GM12801 (cell line): ENCODE results near the gene TSC22D3.

Source experiments
- CTCF ChIP-seq: IDR thresholded peaks from one replicate; pipeline ENCODE4 v1.5.1; 2011; ENCODE audit warnings: control low read depth; ENCODE audit not compliant: insufficient read length; ENCODE audit errors: extremely low read depth

The TSC22D3 gene

GRCh38 chrX:107713543-107714205 is 61.9 kb downstream of the TSC22D3 start:
- TF ChIP-seq CTCF = no peak

GRCh38 chrX:107713203-107713542 is 62.4 kb downstream of the TSC22D3 start:
- no peak for TF ChIP-seq CTCF

- no peak for TF ChIP-seq CTCF
Measured at GRCh38 chrX:107712231-107713202, 63.1 kb downstream of the TSC22D3 start.

GRCh38 chrX:107711521-107712181 is 63.9 kb downstream of the TSC22D3 start:
- TF ChIP-seq CTCF = no peak

GRCh38 chrX:107710617-107711391 is 64.8 kb downstream of the TSC22D3 start:
- no peak for TF ChIP-seq CTCF

GRCh38 chrX:107709266-107709806 is 66.3 kb downstream of the TSC22D3 start:
- no peak for TF ChIP-seq CTCF

GRCh38 chrX:107708762-107709161 is 66.8 kb downstream of the TSC22D3 start:
- TF ChIP-seq CTCF = no peak
